NCI-H1436 treated with DMSO at 0.1 percent for 48 hours (cell line): ENCODE measurements around the gene SETD1B.
"Not testable (repeated sequence)": the region's sequence is repeated elsewhere in the genome, so short reads cannot be mapped to it uniquely, and the experiment has no call there.

Experiments
- DNase-seq: peaks from one replicate; lab custom pipeline; 2025; lab: John Stamatoyannopoulos, UW

The SETD1B gene

GRCh38 chr12:121780429-121780828, 23.4 kb upstream of the SETD1B start:
- no peak for DNase-seq

- no peak for DNase-seq
These were observed 22.3 kb upstream of the SETD1B start for GRCh38 chr12:121781484-121781997.

- DNase-seq: no peak
These were observed 21.5 kb upstream of the SETD1B start for GRCh38 chr12:121781998-121782979.

GRCh38 chr12:121783766-121784165, 20.0 kb upstream of the SETD1B start:
- no peak for DNase-seq

- no peak for DNase-seq
These were observed 19.3 kb upstream of the SETD1B start for GRCh38 chr12:121784460-121784859.

GRCh38 chr12:121786440-121786825, 17.4 kb upstream of the SETD1B start:
- no peak for DNase-seq

- no peak for DNase-seq
These were observed 16.5 kb upstream of the SETD1B start for GRCh38 chr12:121787063-121788025.

GRCh38 chr12:121788176-121788818, 15.5 kb upstream of the SETD1B start:
- DNase-seq: no peak

- no peak for DNase-seq
These were observed 14.5 kb upstream of the SETD1B start for GRCh38 chr12:121789233-121789781.

- no peak for DNase-seq
These were observed 13.7 kb upstream of the SETD1B start for GRCh38 chr12:121789800-121790728.

GRCh38 chr12:121790785-121791184, 13.0 kb upstream of the SETD1B start:
- DNase-seq: not testable (repeated sequence)

- no peak for DNase-seq
These were observed 11.9 kb upstream of the SETD1B start for GRCh38 chr12:121791671-121792551.

GRCh38 chr12:121792607-121793439, 11.0 kb upstream of the SETD1B start:
- no peak for DNase-seq

GRCh38 chr12:121793440-121793837, 10.4 kb upstream of the SETD1B start, which contains the start of gene RHOF:
TSS of gene RHOF (minus strand) at chr12:121793688. CDS start at chr12:121793633, 55 bp downstream.
- DNase-seq: no peak

GRCh38 chr12:121793838-121794533, 9.8 kb upstream of the SETD1B start:
- no peak for DNase-seq

GRCh38 chr12:121794534-121795033, 9.2 kb upstream of the SETD1B start:
- no peak for DNase-seq
